K562 (cell line): Measurements from ENCODE around the gene MAN1A1. TPM values are rescaled to one million over a fixed set of nuclear protein-coding genes. Genes with fewer than 3 reads are reported as not detected.

Experiments used
- ATAC-seq: fragments of 200-7000 bp; cut with Tn5 transposase; 3 replicates; pipeline ENCODE4 v1.9.1; 2020; ENCODE audit warnings: moderate library complexity
- BruUV-seq: library from RNA; stranded (reverse); fragments of 400-500 nt; replicated peaks from 2 replicates; lab custom pipeline; 2021; lab: Mats Ljungman, UMichigan
- CTCF ChIA-PET: fragments of 300-600 bp; formaldehyde crosslinking; extraction: SDS; loops from one replicate; lab custom pipeline; 2021; ENCODE audit warnings: low intra/inter-chr PET ratio; lab: Yijun Ruan, JAX
- POLR2A ChIA-PET: fragments of 300-600, 350-650 bp; sonication (Branson Sonifier 250); formaldehyde crosslinking; extraction: SDS; loops from one replicate; lab custom pipeline; 2021; ENCODE audit warnings: antibody characterized with exemption, inconsistent platforms; lab: Yijun Ruan, JAX
- DNase-seq, 4 experiments: peaks; one replicate each; pipeline versions ENCODE4 v3.0.0 to v3.0.0-alpha.2; 2011 to 2018; ENCODE audit warnings: low spot score in 3 of 4, mixed read lengths in 3 of 4; ENCODE audit errors: extremely low read depth in 1 of 4
- FAIRE-seq: peaks from 2 replicates; lab custom pipeline; 2011; peaks lifted over from hg19 to GRCh38; lab: Jason Lieb, UNC
- H2AFZ ChIP-seq: 2 replicates; pipeline ENCODE4 v1.6.0; 2011; ENCODE audit warnings: low read depth, low read length, control low read depth, inconsistent platforms
- H3K27ac ChIP-seq: fragments of 200-600 bp; 3 replicates; pipeline ENCODE4 v1.8.0; 2011; ENCODE audit warnings: low read depth, mild to moderate bottlenecking, control low read depth, inconsistent platforms, low read length, moderate library complexity, mixed read lengths; ENCODE audit errors: extremely low read depth
- H3K27me3 ChIP-seq, 2 experiments: fragments of 300-600 bp in 1 of 2; 2 replicates in 1 of 2; 3 replicates in 1 of 2; pipeline versions ENCODE4 v1.6.0 to v1.8.0; 2011; ENCODE audit warnings: inconsistent platforms in 2 of 2, low read length in 2 of 2, mild to moderate bottlenecking in 1 of 2, mixed read lengths in 1 of 2, moderate library complexity in 1 of 2; ENCODE audit not compliant: control insufficient read depth in 2 of 2, insufficient read depth in 2 of 2
- H3K36me3 ChIP-seq: fragments of 300-600 bp; 3 replicates; pipeline ENCODE4 v1.8.0; 2011; ENCODE audit warnings: mild to moderate bottlenecking, low read length, inconsistent platforms; ENCODE audit not compliant: control insufficient read depth, insufficient read depth
- H3K4me1 ChIP-seq, 2 experiments: fragments of 200-600 bp in 1 of 2; replicated peaks in 1 of 2; 2 replicates in 1 of 2; 3 replicates in 1 of 2; pipeline versions ENCODE4 v1.5.1 to v1.8.0; 2011; ENCODE audit warnings: inconsistent platforms in 2 of 2, low read length in 2 of 2, mild to moderate bottlenecking in 1 of 2, mixed read lengths in 1 of 2, moderate library complexity in 1 of 2; ENCODE audit not compliant: control insufficient read depth in 2 of 2, insufficient read depth in 2 of 2
- H3K4me2 ChIP-seq: 2 replicates; pipeline ENCODE4 v1.6.1; 2011; ENCODE audit warnings: low read length, control low read depth, inconsistent platforms, mixed read lengths; ENCODE audit not compliant: insufficient read depth
- H3K4me3 ChIP-seq: fragments of 200-600 bp; sonication (generic), shearing (Covaris generic); 2 replicates; pipeline ENCODE4 v1.5.1; 2016; ENCODE audit warnings: control low read depth, inconsistent platforms
- H3K79me2 ChIP-seq: fragments of 200-600 bp; 3 replicates; pipeline ENCODE4 v1.8.0; 2011; ENCODE audit warnings: low read length, inconsistent platforms; ENCODE audit not compliant: control insufficient read depth, insufficient read depth
- H3K9ac ChIP-seq, 2 experiments: 2 replicates each; pipeline versions ENCODE4 v1.6.0 to v1.6.1; 2011; ENCODE audit warnings: low read depth in 2 of 2, low read length in 2 of 2, control low read depth in 1 of 2, inconsistent platforms in 1 of 2, mild to moderate bottlenecking in 1 of 2, mixed read lengths in 1 of 2; ENCODE audit not compliant: insufficient read depth in 1 of 2
- H3K9me1 ChIP-seq: one replicate; pipeline ENCODE4 v1.6.0; 2011; ENCODE audit warnings: inconsistent platforms, mild to moderate bottlenecking, low read length, moderate library complexity; ENCODE audit not compliant: control insufficient read depth, insufficient read depth
- H3K9me3 ChIP-seq: replicated peaks from 2 replicates; pipeline ENCODE4 v1.5.1; 2011; ENCODE audit warnings: low read depth, low read length, inconsistent platforms; ENCODE audit not compliant: control insufficient read depth, insufficient read depth
- H4K20me1 ChIP-seq: replicated peaks from 2 replicates; pipeline ENCODE4 v1.6.1; 2011; ENCODE audit warnings: low read length, inconsistent platforms, mixed read lengths; ENCODE audit not compliant: control insufficient read depth, insufficient read depth
- ELF4 ChIP-seq: fragments of 450-650 bp; formaldehyde crosslinking; IDR thresholded peaks from 2 replicates; pipeline ENCODE4 v1.4.0; 2022; ENCODE audit warnings: missing genetic modification characterization
- NCOA2 ChIP-seq, 2 experiments: fragments of 450-650 bp; IDR thresholded peaks; 2 replicates each; pipeline ENCODE4 v1.6.1; 2018; ENCODE audit warnings: mild to moderate bottlenecking in 2 of 2, moderate library complexity in 1 of 2; ENCODE audit not compliant: partially characterized antibody in 2 of 2
- OTX1 ChIP-seq: fragments of 450-650 bp; formaldehyde crosslinking; IDR thresholded peaks from 2 replicates; pipeline ENCODE4 v1.4.0; 2022; ENCODE audit warnings: mild to moderate bottlenecking
- POLR3G ChIP-seq: IDR thresholded peaks from 2 replicates; pipeline ENCODE4 v1.6.1; 2011; ENCODE audit not compliant: insufficient read length, insufficient replicate concordance; ENCODE audit errors: extremely low read depth
- SRSF3 ChIP-seq: fragments of 200-400 bp; formaldehyde crosslinking; IDR thresholded peaks from 2 replicates; pipeline ENCODE4 v1.6.1; 2016; ENCODE audit warnings: mild to moderate bottlenecking, low read length, moderate library complexity; ENCODE audit not compliant: insufficient read depth
- TCF7 ChIP-seq: sonication (generic); IDR thresholded peaks from 2 replicates; pipeline ENCODE4 v1.6.1; 2016; ENCODE audit warnings: antibody characterized with exemption, borderline replicate concordance
- ZKSCAN8 ChIP-seq: fragments of 200-800 bp; sonication (Bioruptor generic); IDR thresholded peaks from 2 replicates; pipeline ENCODE4 v1.6.1; 2016; ENCODE audit warnings: missing genetic modification characterization, missing compliant biosample characterization
- WGBS: fragments of 100-300 bp; shearing (Covaris generic); methylation state at CpG from one replicate; pipeline ENCODE4 v1.1.6; 2016; ENCODE audit warnings: low coverage, mixed read lengths; ENCODE audit not compliant: insufficient coverage; ENCODE audit errors: missing lambda C conversion rate; 5-methylcytosine and 5-hydroxymethylcytosine counted together
- in situ Hi-C: fragments of 300-500 bp; cut with MboI; formaldehyde crosslinking; loops from 4 replicates; pipeline ENCODE4 v1.15.0; 2018; ENCODE audit warnings: inconsistent platforms, mixed read lengths
- intact Hi-C: fragments of 100-400 bp; cut with micrococcal nuclease; formaldehyde crosslinking; loops from 2 replicates; pipeline ENCODE4 v1.14.2; 2022
- polyA plus RNA-seq, 8 experiments: library from polyadenylated mRNA; depleted of rRNA in 4 of 8; stranded (reverse) in 5 of 8; unstranded in 3 of 8; fragments of >200 nt; fragmentation: Nextera tagmentation in 2 of 8; fragmentation: Illumina TruSeq in 1 of 8; extraction: Ambion mirVana in 2 of 8; extraction: Trizol in 1 of 8; gene quantifications; 2 replicates each; pipeline versions ENCODE4 v1.2.1 to v1.2.3, GENCODE V29; 2011 to 2014; ENCODE audit warnings: inconsistent platforms in 1 of 8, missing spikeins in 1 of 8
- total RNA-seq, 7 experiments: library from RNA; depleted of rRNA in 6 of 7; stranded (reverse); fragments of >200 nt in 6 of 7; fragmentation: Illumina TruSeq in 2 of 7; extraction: Trizol in 2 of 7; gene quantifications; 2 replicates each; pipeline versions ENCODE4 v1.2.1 to v1.2.3, GENCODE V29; 2011 to 2021; ENCODE audit warnings: low replicate concordance in 1 of 7
- TF ChIP-seq, protein P1 (sequence below): sonication (generic); formaldehyde crosslinking; IDR thresholded peaks from 2 replicates; pipeline ENCODE4 v1.8.0; 2022; ENCODE audit warnings: missing genetic modification reagents, mild to moderate bottlenecking, borderline replicate concordance
- TF ChIP-seq, protein P2 (sequence below): fragments of 250-450 bp; sonication (Bioruptor Pico); IDR thresholded peaks from 2 replicates; pipeline ENCODE4 v1.4.0; 2020; ENCODE audit warnings: mild to moderate bottlenecking, moderate library complexity
- TF ChIP-seq, protein P3 (sequence below): fragments of 450-650 bp; IDR thresholded peaks from 2 replicates; pipeline ENCODE4 v1.6.1; 2014; ENCODE audit warnings: low read depth, mild to moderate bottlenecking, moderate library complexity, borderline replicate concordance
- TF ChIP-seq, protein P4 (sequence below): fragments of 450-650 bp; formaldehyde crosslinking; IDR thresholded peaks from 2 replicates; pipeline ENCODE4 v1.4.0; 2020; ENCODE audit warnings: mild to moderate bottlenecking, moderate library complexity

The MAN1A1 gene
- total and polyA plus RNA-seq, 9 of the 15 experiments (the other 6 are each of a cell fraction or from before 2014, with no cell fraction given) = 24.5 to 78.4 (median 59.7) TPM

DNA sequence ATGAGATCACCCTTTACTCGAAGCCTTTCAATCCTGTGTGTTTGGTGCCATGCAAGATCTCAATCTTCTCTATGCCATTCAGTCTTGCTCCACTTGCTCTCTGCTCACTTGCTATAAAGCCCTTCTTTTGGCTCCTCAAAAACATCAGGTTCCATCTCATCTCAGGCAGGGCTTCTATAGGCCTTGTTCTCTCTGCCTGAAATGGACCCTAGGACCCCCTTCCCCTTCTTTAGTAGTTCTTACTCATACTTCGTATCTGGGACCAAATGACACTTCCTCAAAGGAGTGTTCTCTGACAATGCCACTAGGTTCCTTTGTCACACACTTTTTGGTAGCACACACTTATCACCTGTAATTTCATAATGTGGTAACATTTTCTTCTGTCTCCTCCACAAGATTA is 154.4 kb downstream of the MAN1A1 start:
- no TSS peak for BruUV-seq
- no peak for FAIRE-seq

More for the DNA sequence above, 154.4 kb downstream of the MAN1A1 start:
- Histone ChIP-seq H3K4me3 (no peak overlapping the region), H3K79me2 (0 out of 3 replicates have a peak, but pooled peaks cover under 1% of the 10 kb centered on the region), H3K4me2 (no peak overlapping the region), H3K27me3 (no peaks in the 10 kb centered on the region), H4K20me1 (no peaks in the 10 kb centered on the region), H3K27ac (no peak overlapping the region), H3K36me3 (peaks cover 91% of the 10 kb centered on the region), H2AFZ (no peak overlapping the region), H3K4me1 (no peaks in the 10 kb centered on the region), H3K9ac (no peak overlapping the region), H3K9me1 (no peaks in the 10 kb centered on the region), H3K9me3 (no peaks in the 10 kb centered on the region)
- POLR2A ChIA-PET = no interaction called here
- ATAC-seq (no peak), DNase-seq (no peak)
- CTCF ChIA-PET = no interaction called here
- WGBS = 89% methylated on average over 2 of the region's 2 CpGs
- in situ Hi-C loops = no loop called here
- intact Hi-C loops = no loop called here
- TF ChIP-seq SRSF3 (no peak), ELF4 (no peak), TCF7 (no peak), NCOA2 (IDR thresholded peaks at IDR 0.05; ENCODE audit: partially characterized antibody in 2 of 2) (no peak), OTX1 (CRISPR knock-in tag) (no peak), ZKSCAN8 (CRISPR knock-in tag) (no peak), POLR3G (no peak)
- TF ChIP-seq, protein P1, sequence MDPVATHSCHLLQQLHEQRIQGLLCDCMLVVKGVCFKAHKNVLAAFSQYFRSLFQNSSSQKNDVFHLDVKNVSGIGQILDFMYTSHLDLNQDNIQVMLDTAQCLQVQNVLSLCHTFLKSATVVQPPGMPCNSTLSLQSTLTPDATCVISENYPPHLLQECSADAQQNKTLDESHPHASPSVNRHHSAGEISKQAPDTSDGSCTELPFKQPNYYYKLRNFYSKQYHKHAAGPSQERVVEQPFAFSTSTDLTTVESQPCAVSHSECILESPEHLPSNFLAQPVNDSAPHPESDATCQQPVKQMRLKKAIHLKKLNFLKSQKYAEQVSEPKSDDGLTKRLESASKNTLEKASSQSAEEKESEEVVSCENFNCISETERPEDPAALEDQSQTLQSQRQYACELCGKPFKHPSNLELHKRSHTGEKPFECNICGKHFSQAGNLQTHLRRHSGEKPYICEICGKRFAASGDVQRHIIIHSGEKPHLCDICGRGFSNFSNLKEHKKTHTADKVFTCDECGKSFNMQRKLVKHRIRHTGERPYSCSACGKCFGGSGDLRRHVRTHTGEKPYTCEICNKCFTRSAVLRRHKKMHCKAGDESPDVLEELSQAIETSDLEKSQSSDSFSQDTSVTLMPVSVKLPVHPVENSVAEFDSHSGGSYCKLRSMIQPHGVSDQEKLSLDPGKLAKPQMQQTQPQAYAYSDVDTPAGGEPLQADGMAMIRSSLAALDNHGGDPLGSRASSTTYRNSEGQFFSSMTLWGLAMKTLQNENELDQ (CRISPR knock-in tag) = no peak
- TF ChIP-seq, protein P2, sequence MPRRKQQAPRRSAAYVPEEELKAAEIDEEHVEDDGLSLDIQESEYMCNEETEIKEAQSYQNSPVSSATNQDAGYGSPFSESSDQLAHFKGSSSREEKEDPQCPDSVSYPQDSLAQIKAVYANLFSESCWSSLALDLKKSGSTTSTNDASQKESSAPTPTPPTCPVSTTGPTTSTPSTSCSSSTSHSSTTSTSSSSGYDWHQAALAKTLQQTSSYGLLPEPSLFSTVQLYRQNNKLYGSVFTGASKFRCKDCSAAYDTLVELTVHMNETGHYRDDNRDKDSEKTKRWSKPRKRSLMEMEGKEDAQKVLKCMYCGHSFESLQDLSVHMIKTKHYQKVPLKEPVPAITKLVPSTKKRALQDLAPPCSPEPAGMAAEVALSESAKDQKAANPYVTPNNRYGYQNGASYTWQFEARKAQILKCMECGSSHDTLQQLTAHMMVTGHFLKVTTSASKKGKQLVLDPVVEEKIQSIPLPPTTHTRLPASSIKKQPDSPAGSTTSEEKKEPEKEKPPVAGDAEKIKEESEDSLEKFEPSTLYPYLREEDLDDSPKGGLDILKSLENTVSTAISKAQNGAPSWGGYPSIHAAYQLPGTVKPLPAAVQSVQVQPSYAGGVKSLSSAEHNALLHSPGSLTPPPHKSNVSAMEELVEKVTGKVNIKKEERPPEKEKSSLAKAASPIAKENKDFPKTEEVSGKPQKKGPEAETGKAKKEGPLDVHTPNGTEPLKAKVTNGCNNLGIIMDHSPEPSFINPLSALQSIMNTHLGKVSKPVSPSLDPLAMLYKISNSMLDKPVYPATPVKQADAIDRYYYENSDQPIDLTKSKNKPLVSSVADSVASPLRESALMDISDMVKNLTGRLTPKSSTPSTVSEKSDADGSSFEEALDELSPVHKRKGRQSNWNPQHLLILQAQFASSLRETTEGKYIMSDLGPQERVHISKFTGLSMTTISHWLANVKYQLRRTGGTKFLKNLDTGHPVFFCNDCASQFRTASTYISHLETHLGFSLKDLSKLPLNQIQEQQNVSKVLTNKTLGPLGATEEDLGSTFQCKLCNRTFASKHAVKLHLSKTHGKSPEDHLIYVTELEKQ (CRISPR knock-in tag) = no peak
- TF ChIP-seq, protein P3, sequence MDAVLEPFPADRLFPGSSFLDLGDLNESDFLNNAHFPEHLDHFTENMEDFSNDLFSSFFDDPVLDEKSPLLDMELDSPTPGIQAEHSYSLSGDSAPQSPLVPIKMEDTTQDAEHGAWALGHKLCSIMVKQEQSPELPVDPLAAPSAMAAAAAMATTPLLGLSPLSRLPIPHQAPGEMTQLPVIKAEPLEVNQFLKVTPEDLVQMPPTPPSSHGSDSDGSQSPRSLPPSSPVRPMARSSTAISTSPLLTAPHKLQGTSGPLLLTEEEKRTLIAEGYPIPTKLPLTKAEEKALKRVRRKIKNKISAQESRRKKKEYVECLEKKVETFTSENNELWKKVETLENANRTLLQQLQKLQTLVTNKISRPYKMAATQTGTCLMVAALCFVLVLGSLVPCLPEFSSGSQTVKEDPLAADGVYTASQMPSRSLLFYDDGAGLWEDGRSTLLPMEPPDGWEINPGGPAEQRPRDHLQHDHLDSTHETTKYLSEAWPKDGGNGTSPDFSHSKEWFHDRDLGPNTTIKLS = no peak
- TF ChIP-seq, protein P4, sequence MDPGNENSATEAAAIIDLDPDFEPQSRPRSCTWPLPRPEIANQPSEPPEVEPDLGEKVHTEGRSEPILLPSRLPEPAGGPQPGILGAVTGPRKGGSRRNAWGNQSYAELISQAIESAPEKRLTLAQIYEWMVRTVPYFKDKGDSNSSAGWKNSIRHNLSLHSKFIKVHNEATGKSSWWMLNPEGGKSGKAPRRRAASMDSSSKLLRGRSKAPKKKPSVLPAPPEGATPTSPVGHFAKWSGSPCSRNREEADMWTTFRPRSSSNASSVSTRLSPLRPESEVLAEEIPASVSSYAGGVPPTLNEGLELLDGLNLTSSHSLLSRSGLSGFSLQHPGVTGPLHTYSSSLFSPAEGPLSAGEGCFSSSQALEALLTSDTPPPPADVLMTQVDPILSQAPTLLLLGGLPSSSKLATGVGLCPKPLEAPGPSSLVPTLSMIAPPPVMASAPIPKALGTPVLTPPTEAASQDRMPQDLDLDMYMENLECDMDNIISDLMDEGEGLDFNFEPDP (CRISPR knock-in tag) = no peak
